Ishikawa (cell line): ENCODE measurements around the gene CLK3.

Experiments used
- CEBPB ChIP-seq: IDR thresholded peaks from 2 replicates; pipeline ENCODE4 v1.6.1; 2012
- EP300 ChIP-seq: IDR thresholded peaks from 2 replicates; pipeline ENCODE4 v1.6.1; 2012; ENCODE audit warnings: borderline replicate concordance
- FOXM1 ChIP-seq: IDR thresholded peaks from 2 replicates; pipeline ENCODE4 v1.6.1; 2012; ENCODE audit warnings: low read depth, borderline replicate concordance
- NFIC ChIP-seq: IDR thresholded peaks from 2 replicates; pipeline ENCODE4 v1.6.1; 2012
- RAD21 ChIP-seq: IDR thresholded peaks from 2 replicates; pipeline ENCODE4 v1.6.1; 2012; ENCODE audit warnings: low read depth
- TAF1 ChIP-seq: IDR thresholded peaks from 2 replicates; pipeline ENCODE4 v1.6.1; 2012; ENCODE audit warnings: low read depth, mild to moderate bottlenecking
- TCF12 ChIP-seq: IDR thresholded peaks from 2 replicates; pipeline ENCODE4 v1.6.1; 2012; ENCODE audit warnings: low read depth
- YY1 ChIP-seq: IDR thresholded peaks from 2 replicates; pipeline ENCODE4 v1.6.1; 2012; ENCODE audit warnings: low read depth
- ZBTB7A ChIP-seq: IDR thresholded peaks from 2 replicates; pipeline ENCODE4 v1.6.1; 2012; ENCODE audit warnings: low read depth
- TF ChIP-seq, protein P1 (sequence below): IDR thresholded peaks from 2 replicates; pipeline ENCODE4 v1.6.1; 2012
- TF ChIP-seq, protein P2 (sequence below): IDR thresholded peaks from 2 replicates; pipeline ENCODE4 v1.6.1; 2012; ENCODE audit warnings: low read depth, mild to moderate bottlenecking
- TF ChIP-seq, protein P3 (sequence below): IDR thresholded peaks from 2 replicates; pipeline ENCODE4 v1.6.1; 2012

GRCh38 chr15:74569731-74570070 is 45.9 kb upstream of the CLK3 start:
- TF ChIP-seq RAD21 (no peak), YY1 (no peak), EP300 (no peak), ZBTB7A (no peak), TCF12 (no peak), FOXM1 (no peak), CEBPB (no peak), TAF1 (no peak), NFIC (no peak)
- TF ChIP-seq, protein P1, sequence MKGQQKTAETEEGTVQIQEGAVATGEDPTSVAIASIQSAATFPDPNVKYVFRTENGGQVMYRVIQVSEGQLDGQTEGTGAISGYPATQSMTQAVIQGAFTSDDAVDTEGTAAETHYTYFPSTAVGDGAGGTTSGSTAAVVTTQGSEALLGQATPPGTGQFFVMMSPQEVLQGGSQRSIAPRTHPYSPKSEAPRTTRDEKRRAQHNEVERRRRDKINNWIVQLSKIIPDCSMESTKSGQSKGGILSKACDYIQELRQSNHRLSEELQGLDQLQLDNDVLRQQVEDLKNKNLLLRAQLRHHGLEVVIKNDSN: no peak
- TF ChIP-seq, protein P2, sequence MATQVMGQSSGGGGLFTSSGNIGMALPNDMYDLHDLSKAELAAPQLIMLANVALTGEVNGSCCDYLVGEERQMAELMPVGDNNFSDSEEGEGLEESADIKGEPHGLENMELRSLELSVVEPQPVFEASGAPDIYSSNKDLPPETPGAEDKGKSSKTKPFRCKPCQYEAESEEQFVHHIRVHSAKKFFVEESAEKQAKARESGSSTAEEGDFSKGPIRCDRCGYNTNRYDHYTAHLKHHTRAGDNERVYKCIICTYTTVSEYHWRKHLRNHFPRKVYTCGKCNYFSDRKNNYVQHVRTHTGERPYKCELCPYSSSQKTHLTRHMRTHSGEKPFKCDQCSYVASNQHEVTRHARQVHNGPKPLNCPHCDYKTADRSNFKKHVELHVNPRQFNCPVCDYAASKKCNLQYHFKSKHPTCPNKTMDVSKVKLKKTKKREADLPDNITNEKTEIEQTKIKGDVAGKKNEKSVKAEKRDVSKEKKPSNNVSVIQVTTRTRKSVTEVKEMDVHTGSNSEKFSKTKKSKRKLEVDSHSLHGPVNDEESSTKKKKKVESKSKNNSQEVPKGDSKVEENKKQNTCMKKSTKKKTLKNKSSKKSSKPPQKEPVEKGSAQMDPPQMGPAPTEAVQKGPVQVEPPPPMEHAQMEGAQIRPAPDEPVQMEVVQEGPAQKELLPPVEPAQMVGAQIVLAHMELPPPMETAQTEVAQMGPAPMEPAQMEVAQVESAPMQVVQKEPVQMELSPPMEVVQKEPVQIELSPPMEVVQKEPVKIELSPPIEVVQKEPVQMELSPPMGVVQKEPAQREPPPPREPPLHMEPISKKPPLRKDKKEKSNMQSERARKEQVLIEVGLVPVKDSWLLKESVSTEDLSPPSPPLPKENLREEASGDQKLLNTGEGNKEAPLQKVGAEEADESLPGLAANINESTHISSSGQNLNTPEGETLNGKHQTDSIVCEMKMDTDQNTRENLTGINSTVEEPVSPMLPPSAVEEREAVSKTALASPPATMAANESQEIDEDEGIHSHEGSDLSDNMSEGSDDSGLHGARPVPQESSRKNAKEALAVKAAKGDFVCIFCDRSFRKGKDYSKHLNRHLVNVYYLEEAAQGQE: no peak
- TF ChIP-seq, protein P3, sequence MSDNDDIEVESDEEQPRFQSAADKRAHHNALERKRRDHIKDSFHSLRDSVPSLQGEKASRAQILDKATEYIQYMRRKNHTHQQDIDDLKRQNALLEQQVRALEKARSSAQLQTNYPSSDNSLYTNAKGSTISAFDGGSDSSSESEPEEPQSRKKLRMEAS: no peak
